Left lung (tissue), 10 donors: Measurements from ENCODE around the gene GABARAP. TPM values are rescaled to one million over a fixed set of nuclear protein-coding genes. Genes with fewer than 3 reads are reported as not detected.

ENCODE experiments used
- ATAC-seq: fragments of 200-7000 bp; cut with Tn5 transposase; one replicate; pipeline ENCODE4 v1.9.1; 2020; ENCODE audit warnings: moderate library complexity
- DNase-seq, 4 donors: peaks; one replicate each; pipeline ENCODE4 v3.0.0-alpha.2; 2013 to 2020
- H3K27ac ChIP-seq, 2 donors: fragments of 200-600 bp; sonication (generic) in 1 of 2; one replicate each; pipeline versions ENCODE4 v1.5.0 to v1.8.0; 2020 to 2021
- H3K27me3 ChIP-seq, 2 donors: fragments of 200-600 bp; sonication (generic) in 1 of 2; one replicate each; pipeline versions ENCODE4 v1.5.0 to v1.8.0; 2020 to 2021
- H3K36me3 ChIP-seq, 2 donors: fragments of 200-600 bp; sonication (generic) in 1 of 2; one replicate each; pipeline versions ENCODE4 v1.5.0 to v1.8.0; 2020 to 2021
- H3K4me1 ChIP-seq, 2 donors: fragments of 200-600 bp; one replicate each; pipeline ENCODE4 v1.8.0; 2021
- H3K4me3 ChIP-seq, 2 donors: fragments of 200-600 bp; sonication (generic) in 1 of 2; one replicate each; pipeline versions ENCODE4 v1.5.0 to v1.8.0; 2020 to 2021; ENCODE audit warnings: mild to moderate bottlenecking in 1 of 2
- H3K9me3 ChIP-seq, 2 donors: fragments of 200-600 bp; sonication (generic) in 1 of 2; one replicate each; pipeline versions ENCODE4 v1.5.0 to v1.8.0; 2020 to 2021
- intact Hi-C, 2 donors: fragments of 100-400 bp; cut with DNase I; formaldehyde crosslinking; loops; one replicate each; pipeline versions ENCODE4 v1.11.2 to v1.14.2; 2022
- polyA plus RNA-seq, 6 donors: library from polyadenylated mRNA; unstranded; fragments of 120-200 nt; gene quantifications; one replicate each; pipeline ENCODE4 v1.2.1, GENCODE V29; 2013; ENCODE audit not compliant: insufficient read length in 6 of 6
- total RNA-seq, 2 donors: library from RNA; stranded (reverse); fragmentation: NEBNext Ultra II Directional; extraction: Animal tissue kit (Norgen Biotek cat#: 25700); gene quantifications; one replicate each; pipeline ENCODE4 v1.2.1, GENCODE V29; 2021
- TF ChIP-seq, protein P1 (sequence below), 2 donors: fragments of 200-600 bp; sonication (generic) in 1 of 2; IDR thresholded peaks; one replicate each; pipeline versions ENCODE4 v1.5.0 to v1.8.0; 2021; ENCODE audit warnings: antibody characterized with exemption in 2 of 2
- donor health status: DM: no; HTN: yes; CAD: no.
- donor health status: DM: no; HTN: no; CAD: no.

GABARAP gene
- total and polyA plus RNA-seq, 8 donors = 442 to 559 (median 492) TPM

DNA sequence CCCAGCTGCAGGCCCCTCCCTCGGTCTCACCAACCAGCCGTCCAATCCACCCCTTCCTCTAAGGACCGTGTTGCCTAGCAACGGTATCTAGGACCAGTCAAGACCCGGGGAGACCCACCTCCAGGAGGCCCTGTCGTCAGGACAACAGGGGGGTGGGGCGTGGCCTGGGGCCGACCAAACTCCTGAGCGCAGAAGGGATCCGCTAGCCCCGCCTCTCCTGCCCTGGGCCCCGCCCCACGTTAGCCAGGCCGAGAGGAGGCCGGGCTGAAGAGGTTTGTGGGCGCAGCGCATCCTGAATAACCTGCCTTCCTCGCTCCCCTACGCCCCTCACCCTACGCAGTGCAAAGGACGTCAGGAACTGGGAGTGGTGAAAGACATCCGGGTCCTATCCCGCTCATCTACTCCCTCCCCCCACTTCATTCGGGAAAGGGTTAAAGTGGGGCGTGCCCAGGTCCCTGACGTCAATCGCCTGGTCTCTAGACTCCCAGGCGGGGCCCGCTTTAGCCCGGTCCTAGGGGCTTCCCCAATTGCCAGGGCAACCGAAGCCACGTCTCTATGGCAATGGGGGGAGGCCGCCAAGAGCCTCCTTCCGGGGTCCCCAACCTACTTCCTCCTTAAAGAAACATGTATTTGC lies 37.3 kb downstream of the GABARAP start:
- H3K27ac ChIP-seq = peak overlapping the region; percentile 19 to 41
- H3K27me3 ChIP-seq = no peaks in the 10 kb centered on the region
- TF ChIP-seq, protein P1, sequence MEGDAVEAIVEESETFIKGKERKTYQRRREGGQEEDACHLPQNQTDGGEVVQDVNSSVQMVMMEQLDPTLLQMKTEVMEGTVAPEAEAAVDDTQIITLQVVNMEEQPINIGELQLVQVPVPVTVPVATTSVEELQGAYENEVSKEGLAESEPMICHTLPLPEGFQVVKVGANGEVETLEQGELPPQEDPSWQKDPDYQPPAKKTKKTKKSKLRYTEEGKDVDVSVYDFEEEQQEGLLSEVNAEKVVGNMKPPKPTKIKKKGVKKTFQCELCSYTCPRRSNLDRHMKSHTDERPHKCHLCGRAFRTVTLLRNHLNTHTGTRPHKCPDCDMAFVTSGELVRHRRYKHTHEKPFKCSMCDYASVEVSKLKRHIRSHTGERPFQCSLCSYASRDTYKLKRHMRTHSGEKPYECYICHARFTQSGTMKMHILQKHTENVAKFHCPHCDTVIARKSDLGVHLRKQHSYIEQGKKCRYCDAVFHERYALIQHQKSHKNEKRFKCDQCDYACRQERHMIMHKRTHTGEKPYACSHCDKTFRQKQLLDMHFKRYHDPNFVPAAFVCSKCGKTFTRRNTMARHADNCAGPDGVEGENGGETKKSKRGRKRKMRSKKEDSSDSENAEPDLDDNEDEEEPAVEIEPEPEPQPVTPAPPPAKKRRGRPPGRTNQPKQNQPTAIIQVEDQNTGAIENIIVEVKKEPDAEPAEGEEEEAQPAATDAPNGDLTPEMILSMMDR (IDR thresholded peaks at IDR 0.05) = no peak
- peaks cover 0 to 11% of the 10 kb centered on the region in 2 donors for H3K4me1 ChIP-seq
- H3K4me3 ChIP-seq = peak overlapping the region; percentile 43 to 53
- intact Hi-C loops = no loop called here
- DNase-seq (peak; percentile 82 to 95 (median 88)), ATAC-seq (peak; percentile 91)
- H3K9me3 ChIP-seq = no peaks in the 10 kb centered on the region
- H3K36me3 ChIP-seq = peaks cover 0 to 29% of the 10 kb centered on the region in 2 donors

DNA sequence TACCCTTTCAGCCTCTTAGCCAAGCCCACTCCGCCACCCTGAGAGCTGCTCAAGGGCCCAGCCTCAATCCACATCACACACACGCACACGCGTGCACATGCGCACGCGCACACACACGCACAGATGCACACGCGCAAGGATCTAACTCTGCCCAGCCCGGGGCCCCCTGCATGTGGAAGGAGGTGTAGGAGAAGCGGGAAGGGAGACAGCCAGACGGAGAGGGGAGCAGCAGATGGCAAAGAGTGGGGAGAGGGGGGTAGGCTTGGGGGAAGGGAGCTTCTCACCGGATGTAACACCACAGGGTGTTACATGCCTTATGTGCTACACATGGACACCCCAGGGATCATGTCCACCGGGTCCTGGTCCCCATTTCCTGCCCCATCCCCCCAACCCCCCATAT lies 37.9 kb downstream of the GABARAP start:
- DNase-seq (no peak), ATAC-seq (peak; percentile 3)
- intact Hi-C loops = no loop called here
- Histone ChIP-seq H3K4me1 (peaks cover 0 to 11% of the 10 kb centered on the region in 2 donors), H3K36me3 (peaks cover 0 to 29% of the 10 kb centered on the region in 2 donors), H3K9me3 (no peaks in the 10 kb centered on the region), H3K4me3 (peak overlapping the region in 1 of 2 donors; percentile 43), H3K27ac (peak overlapping the region in 1 of 2 donors; percentile 41), H3K27me3 (no peaks in the 10 kb centered on the region)
- TF ChIP-seq, protein P1 (IDR thresholded peaks at IDR 0.05) = no peak

DNA sequence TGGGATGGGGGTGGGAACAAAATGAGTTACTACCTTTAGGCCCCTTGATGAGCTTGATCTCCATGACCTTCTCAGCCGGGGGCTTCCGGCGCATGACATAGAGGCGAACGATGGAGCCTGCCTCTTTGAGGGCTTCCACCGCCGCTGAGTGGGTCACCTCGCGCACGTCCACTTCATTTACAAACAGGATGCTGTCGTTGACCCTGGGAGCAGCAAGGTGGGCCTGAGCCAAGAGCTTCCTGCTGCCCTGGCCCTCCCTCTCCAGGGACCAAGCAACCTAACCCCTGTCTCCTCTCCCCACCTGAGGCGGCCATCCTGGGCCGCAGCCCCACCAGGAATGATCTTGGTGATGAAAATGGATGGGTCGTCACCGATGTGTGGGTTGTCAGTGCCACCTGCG lies 38.9 kb downstream of the GABARAP start:
- peaks cover 0 to 11% of the 10 kb centered on the region in 2 donors for H3K4me1 ChIP-seq
- H3K4me3 ChIP-seq = no peak overlapping the region
- H3K9me3 ChIP-seq = no peaks in the 10 kb centered on the region
- DNase-seq = no peak
- H3K27ac ChIP-seq = no peak overlapping the region
- ATAC-seq = no peak
- intact Hi-C loops = no loop called here
- peaks cover 0 to 29% of the 10 kb centered on the region in 2 donors for H3K36me3 ChIP-seq
- TF ChIP-seq, protein P1 (IDR thresholded peaks at IDR 0.05) = no peak
- H3K27me3 ChIP-seq = no peaks in the 10 kb centered on the region

DNA sequence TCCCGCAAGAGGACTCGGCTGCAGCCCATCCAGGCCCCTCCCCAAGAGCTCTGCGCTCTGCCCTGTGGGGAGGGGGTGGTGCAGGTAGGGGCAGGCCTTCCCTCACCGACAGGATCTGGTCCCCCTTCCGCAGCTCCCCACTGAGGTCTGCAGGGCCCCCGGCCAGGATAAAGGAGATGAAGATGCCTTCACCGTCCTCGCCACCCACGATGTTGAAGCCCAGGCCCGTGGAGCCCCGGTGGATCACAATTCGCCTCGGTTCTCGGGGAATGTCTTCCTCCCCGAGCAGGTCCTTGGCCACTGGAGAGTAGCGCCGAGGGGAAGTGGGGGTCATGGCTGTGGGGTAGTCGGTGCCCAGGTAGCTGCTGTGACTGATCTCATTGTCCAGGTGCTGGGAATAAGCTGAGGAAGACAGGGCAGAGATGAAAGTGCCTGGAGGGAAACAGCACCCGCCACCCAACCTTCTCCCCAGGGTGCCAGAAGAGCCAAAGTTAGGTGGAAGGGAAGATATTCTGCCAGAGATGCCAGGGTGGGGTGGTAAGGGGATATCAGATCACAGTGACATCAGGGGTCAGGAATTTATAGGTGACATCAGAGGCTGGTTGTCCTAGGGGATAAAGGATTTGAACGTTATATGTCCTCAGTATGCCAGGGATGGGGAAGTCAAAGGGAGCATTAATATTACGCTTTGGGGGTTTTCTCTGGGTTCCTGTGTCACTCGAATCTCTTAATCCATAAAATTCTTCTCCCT lies 45.4 kb downstream of the GABARAP start:
- peaks cover 0 to 62% of the 10 kb centered on the region in 2 donors for H3K36me3 ChIP-seq
- H3K4me1 ChIP-seq = no peaks in the 10 kb centered on the region
- no peak for ATAC-seq

DNA sequence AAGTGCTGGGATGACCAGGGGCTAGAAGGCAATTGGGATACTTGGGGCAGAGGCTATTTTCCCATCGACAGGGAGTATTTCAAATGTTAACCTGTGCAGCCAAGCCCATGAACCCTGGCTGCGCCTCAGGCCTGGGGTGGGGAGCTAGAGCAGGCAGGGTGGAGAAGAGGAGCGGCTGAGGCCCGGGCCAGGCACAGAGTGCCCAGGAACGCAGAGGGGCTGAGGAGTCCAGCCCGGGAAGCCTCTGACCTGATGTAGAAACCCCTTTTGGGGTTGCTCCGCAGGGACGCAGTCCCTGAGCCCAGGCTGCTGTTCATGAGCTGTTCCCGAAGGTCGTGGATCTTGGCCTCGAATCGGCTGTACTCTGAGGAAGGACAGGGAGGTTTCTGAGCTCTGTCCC lies 46.3 kb downstream of the GABARAP start:
- Histone ChIP-seq H3K36me3 (peaks cover 0 to 61% of the 10 kb centered on the region in 2 donors), H3K27me3 (no peaks in the 10 kb centered on the region), H3K27ac (no peak overlapping the region), H3K4me1 (no peaks in the 10 kb centered on the region), H3K4me3 (no peak overlapping the region), H3K9me3 (no peaks in the 10 kb centered on the region)
- DNase-seq = no peak
- intact Hi-C loops = no loop called here
- TF ChIP-seq, protein P1 (IDR thresholded peaks at IDR 0.05) = no peak
- ATAC-seq = no peak

More for the DNA sequence above, 45.4 kb downstream of the GABARAP start:
- no peaks in the 10 kb centered on the region for H3K27me3 ChIP-seq
- intact Hi-C loops = no loop called here
- no peak overlapping the region for H3K4me3 ChIP-seq
- no peak for DNase-seq
- H3K27ac ChIP-seq = no peak overlapping the region
- TF ChIP-seq, protein P1 (IDR thresholded peaks at IDR 0.05) = no peak
- H3K9me3 ChIP-seq = no peaks in the 10 kb centered on the region
